ENCODE measurements around the gene CTSK.
"Not testable (repeated sequence)": the region's sequence is repeated elsewhere in the genome, so short reads cannot be mapped to it uniquely, and the experiment has no call there.

CTSK gene

GRCh38 chr1:150787455-150787854 is 20.6 kb downstream of the CTSK start:
- DNase-seq (ENCODE audit: low spot score) = no peak
- TF ChIP-seq, protein P1, sequence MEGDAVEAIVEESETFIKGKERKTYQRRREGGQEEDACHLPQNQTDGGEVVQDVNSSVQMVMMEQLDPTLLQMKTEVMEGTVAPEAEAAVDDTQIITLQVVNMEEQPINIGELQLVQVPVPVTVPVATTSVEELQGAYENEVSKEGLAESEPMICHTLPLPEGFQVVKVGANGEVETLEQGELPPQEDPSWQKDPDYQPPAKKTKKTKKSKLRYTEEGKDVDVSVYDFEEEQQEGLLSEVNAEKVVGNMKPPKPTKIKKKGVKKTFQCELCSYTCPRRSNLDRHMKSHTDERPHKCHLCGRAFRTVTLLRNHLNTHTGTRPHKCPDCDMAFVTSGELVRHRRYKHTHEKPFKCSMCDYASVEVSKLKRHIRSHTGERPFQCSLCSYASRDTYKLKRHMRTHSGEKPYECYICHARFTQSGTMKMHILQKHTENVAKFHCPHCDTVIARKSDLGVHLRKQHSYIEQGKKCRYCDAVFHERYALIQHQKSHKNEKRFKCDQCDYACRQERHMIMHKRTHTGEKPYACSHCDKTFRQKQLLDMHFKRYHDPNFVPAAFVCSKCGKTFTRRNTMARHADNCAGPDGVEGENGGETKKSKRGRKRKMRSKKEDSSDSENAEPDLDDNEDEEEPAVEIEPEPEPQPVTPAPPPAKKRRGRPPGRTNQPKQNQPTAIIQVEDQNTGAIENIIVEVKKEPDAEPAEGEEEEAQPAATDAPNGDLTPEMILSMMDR (IDR thresholded peaks at IDR 0.05; ENCODE audit: extremely low read depth, missing control alignments) = no peak

DNA sequence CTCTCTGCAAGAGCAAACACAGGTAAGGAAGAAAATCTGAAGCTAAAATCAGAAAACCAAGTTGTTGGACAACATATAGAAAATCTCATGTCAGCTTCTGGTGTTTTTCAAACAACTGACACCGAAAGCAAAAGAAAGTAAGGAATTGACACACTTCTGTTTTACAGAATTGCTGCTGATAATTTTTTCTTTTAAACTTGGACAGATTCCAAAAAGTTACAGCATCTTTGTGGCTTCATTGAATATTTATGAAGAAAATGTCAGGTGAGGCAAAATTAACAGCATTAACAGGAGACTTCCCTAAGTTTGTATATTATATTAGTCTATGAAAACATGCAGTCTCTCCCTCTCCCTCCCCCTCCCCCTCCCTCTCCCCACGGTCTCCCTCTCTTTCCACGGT is 27.6 kb downstream of the CTSK start:
- TF ChIP-seq, protein P1 (IDR thresholded peaks at IDR 0.05; ENCODE audit: extremely low read depth, missing control alignments) = no peak
- no peak for DNase-seq (ENCODE audit: low spot score)

DNA sequence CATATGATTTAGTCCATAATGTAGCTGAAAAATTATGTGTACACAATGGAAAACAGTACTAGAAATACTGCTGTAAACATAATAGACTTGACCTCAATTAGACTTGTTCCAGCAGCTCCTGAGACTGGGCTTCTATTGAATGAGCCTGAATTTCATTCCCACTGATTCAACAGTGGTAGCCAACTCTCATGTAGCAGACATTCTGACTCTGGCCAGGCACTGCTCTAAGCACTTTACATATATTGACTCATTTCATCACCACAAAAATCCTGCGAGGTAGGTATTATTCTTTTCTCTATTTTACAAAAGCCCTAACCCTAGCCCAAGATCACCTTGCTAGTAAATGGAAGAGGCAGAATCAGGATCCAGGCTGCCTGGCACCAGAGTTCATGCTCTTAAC is 29.7 kb downstream of the CTSK start:
- no peak for DNase-seq (ENCODE audit: low spot score)
- TF ChIP-seq, protein P1 (IDR thresholded peaks at IDR 0.05; ENCODE audit: extremely low read depth, missing control alignments) = no peak

- no peak for DNase-seq (ENCODE audit: low spot score)
- TF ChIP-seq, protein P1 (IDR thresholded peaks at IDR 0.05; ENCODE audit: extremely low read depth, missing control alignments) = no peak
These were observed 30.5 kb downstream of the CTSK start for GRCh38 chr1:150777544-150777943.

GRCh38 chr1:150775931-150776505 is 32.0 kb downstream of the CTSK start:
- not testable (repeated sequence) for DNase-seq (ENCODE audit: low spot score)

DNA sequence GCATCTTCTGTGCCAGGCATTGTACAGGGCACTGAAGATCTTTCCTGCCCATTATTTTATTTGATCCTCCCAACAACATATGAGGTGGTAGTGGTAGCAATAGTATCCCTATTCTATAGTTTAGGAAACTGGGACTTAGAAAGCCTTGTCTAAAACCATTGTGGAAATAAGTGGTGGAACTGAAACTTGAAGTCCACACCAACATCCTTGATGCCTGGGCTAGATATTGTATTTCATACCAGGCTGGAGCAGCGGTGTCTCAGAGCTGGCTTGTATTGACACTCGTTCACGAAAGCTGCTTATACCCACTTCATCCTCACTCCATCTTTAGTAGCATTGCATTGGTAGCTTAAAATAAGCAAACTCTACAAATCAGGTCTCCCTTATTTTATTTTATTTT is 32.8 kb downstream of the CTSK start:
- TF ChIP-seq, protein P1 (IDR thresholded peaks at IDR 0.05; ENCODE audit: extremely low read depth, missing control alignments) = no peak
- DNase-seq (ENCODE audit: low spot score) = no peak

- TF ChIP-seq, protein P1 (IDR thresholded peaks at IDR 0.05; ENCODE audit: extremely low read depth, missing control alignments) = no peak
These were observed 35.7 kb downstream of the CTSK start for GRCh38 chr1:150772326-150772725.

DNA sequence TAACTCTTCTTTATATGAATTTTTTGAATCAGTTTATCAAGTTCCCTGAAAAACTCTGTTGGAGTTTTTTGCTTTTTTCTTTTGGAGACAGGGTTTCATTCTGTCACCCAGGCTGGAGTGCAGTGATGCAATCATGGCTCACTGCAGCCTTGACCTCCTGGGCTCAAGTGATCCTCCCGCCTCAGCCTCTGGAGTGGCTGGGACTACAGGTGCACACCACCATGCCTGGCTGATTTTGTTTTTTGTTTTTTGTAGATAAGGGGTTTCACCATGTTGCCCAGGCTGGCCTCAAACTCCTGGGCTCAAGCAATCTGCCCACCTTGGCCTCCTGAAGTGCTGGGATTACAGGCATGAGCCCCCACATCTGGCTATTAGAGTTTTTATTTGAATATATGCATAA is 40.4 kb downstream of the CTSK start:
- DNase-seq (ENCODE audit: low spot score) = not testable (repeated sequence)

More at GRCh38 chr1:150772326-150772725, 35.7 kb downstream of the CTSK start:
- no peak for DNase-seq (ENCODE audit: low spot score)

DNA sequence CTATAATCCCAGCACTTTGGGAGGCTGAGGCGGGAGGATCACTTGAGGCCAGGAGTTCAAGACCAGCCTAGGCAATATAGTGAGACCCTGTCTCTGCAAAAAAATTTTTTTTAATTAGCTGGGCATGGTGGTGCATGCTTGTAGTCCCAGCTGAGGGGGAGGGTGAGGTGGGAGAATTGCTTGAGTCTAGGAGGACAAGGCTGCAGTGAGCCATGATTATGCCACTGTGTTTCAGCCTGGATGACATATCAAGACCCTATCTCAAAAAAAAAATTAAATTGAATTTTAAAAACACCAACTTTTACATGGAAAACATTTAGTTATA is 42.1 kb downstream of the CTSK start:
- DNase-seq (ENCODE audit: low spot score) = not testable (repeated sequence)
